Activated CD4-positive, alpha-beta T cell treated with anti-CD3 and anti-CD28 coated beads for 36 hours (primary cell): ENCODE results near the gene THAP9. TPM values are rescaled to one million over a fixed set of nuclear protein-coding genes. Genes with fewer than 3 reads are reported as not detected.
"Not testable (repeated sequence)": the region's sequence is repeated elsewhere in the genome, so short reads cannot be mapped to it uniquely, and the experiment has no call there.

Experiments
- ATAC-seq: fragments of 200-7000 bp; cut with Tn5 transposase; one replicate; pipeline ENCODE4 v1.10.0; 2021; ENCODE audit warnings: mild to moderate bottlenecking, moderate library complexity
- CTCF ChIA-PET: fragments of 350-600 bp; sonication (Branson Sonifier 250); formaldehyde crosslinking; loops from one replicate; lab custom pipeline; 2021; ENCODE audit warnings: antibody characterized with exemption; lab: Charles Lee
- POLR2A ChIA-PET: fragments of 350-600 bp; sonication (Branson Sonifier 250); formaldehyde crosslinking; loops from one replicate; lab custom pipeline; 2021; ENCODE audit warnings: antibody characterized with exemption, inconsistent platforms; lab: Charles Lee
- DNase-seq: peaks from one replicate; pipeline ENCODE4 v3.0.0-alpha.2; 2020
- H3K27ac Mint-ChIP-seq: one replicate; pipeline ENCODE4 v1.8.0; 2021; ENCODE audit warnings: mixed read lengths
- H3K27me3 Mint-ChIP-seq: one replicate; pipeline ENCODE4 v1.8.0; 2021; ENCODE audit warnings: mixed read lengths
- H3K36me3 Mint-ChIP-seq: one replicate; pipeline ENCODE4 v1.8.0; 2021; ENCODE audit warnings: low read depth, mixed read lengths
- H3K4me1 Mint-ChIP-seq: one replicate; pipeline ENCODE4 v1.8.0; 2021; ENCODE audit warnings: mixed read lengths
- H3K4me3 Mint-ChIP-seq: one replicate; pipeline ENCODE4 v1.8.0; 2021; ENCODE audit warnings: mild to moderate bottlenecking, moderate library complexity, mixed read lengths
- H3K9me3 Mint-ChIP-seq: one replicate; pipeline ENCODE4 v1.8.0; 2021; ENCODE audit warnings: low read depth, mixed read lengths
- intact Hi-C, 2 experiments: fragments of 100-400 bp; cut with DNase I in 1 of 2; cut with micrococcal nuclease in 1 of 2; formaldehyde crosslinking; loops; one replicate each; pipeline versions ENCODE4 v1.14.2 to v1.15.1; 2022 to 2024; cut with DNase I, micrococcal nuclease
- total RNA-seq, 2 experiments: library from RNA; stranded (reverse); gene quantifications; one replicate each; pipeline ENCODE4 v1.2.3, GENCODE V29; 2021

Gene THAP9
- total RNA-seq = 1 to 10 TPM; 1.7 to 2.6 TPM

GRCh38 chr4:82900411-82901182 is at the start of gene THAP9:
Gene THAP9 (plus strand): TSS chr4:82900735. CDS start chr4:82900803, 68 bp downstream.
- H3K4me1 Mint-ChIP-seq = peaks cover 39% of the 10 kb centered on the region
- intact Hi-C loops = loop anchor here (1.0 to 10.0 kb wide), 17 partner anchors 9 to 1428 kb away; partner anchors contain the start of genes ENOPH1 (in 2 of the 2), HELQ (in 2 of the 2), HNRNPDL (in 2 of the 2) and SEC31A (in 2 of the 2)
- no peaks in the 10 kb centered on the region for H3K27me3 Mint-ChIP-seq
- H3K27ac Mint-ChIP-seq = no peak within 1 kb of the TSS
- H3K9me3 Mint-ChIP-seq = no peaks in the 10 kb centered on the region
- H3K4me3 Mint-ChIP-seq = no peak within 1 kb of the TSS
- DNase-seq = peak; percentile 99
- H3K36me3 Mint-ChIP-seq = peaks cover 10% of the 10 kb centered on the region
- peak; percentile 92 for ATAC-seq
- POLR2A ChIA-PET = interaction anchor here (0.6 to 2.1 kb wide), 13 partner anchors 9 to 471 kb away, joined by 3 to 14 read pairs (median 4); partner anchors contain the start of genes COPS4, LIN54 and SEC31A
- CTCF ChIA-PET = interaction anchor here (0.6 to 2.2 kb wide), 9 partner anchors 9 to 475 kb away, joined by 3 to 11 read pairs (median 5); no protein-coding TSS in a partner anchor

GRCh38 chr4:82851318-82851717 is 49.2 kb upstream of the THAP9 start:
- ChIA-PET POLR2A (interaction anchor here (0.7 to 0.8 kb wide), 2 partner anchors 37 to 142 kb away, joined by 3 read pairs; no protein-coding TSS in a partner anchor), CTCF (interaction anchor here (0.8 to 3.3 kb wide), 8 partner anchors 9 to 433 kb away, joined by 3 to 20 read pairs (median 6); partner anchors contain the start of gene COQ2)
- no peaks in the 10 kb centered on the region for H3K27me3 Mint-ChIP-seq
- ATAC-seq (no peak), DNase-seq (no peak)
- no peaks in the 10 kb centered on the region for H3K9me3 Mint-ChIP-seq
- intact Hi-C loops = loop anchor here (5.0 kb wide), 2 partner anchors 411 to 431 kb away; partner anchors contain the start of gene COQ2 (in 1 of the 2)
- peaks cover 57% of the 10 kb centered on the region for H3K36me3 Mint-ChIP-seq
- H3K4me3 Mint-ChIP-seq = no peak overlapping the region
- peaks cover 3% of the 10 kb centered on the region for H3K4me1 Mint-ChIP-seq
- H3K27ac Mint-ChIP-seq = peak overlapping the region; percentile 16

DNA sequence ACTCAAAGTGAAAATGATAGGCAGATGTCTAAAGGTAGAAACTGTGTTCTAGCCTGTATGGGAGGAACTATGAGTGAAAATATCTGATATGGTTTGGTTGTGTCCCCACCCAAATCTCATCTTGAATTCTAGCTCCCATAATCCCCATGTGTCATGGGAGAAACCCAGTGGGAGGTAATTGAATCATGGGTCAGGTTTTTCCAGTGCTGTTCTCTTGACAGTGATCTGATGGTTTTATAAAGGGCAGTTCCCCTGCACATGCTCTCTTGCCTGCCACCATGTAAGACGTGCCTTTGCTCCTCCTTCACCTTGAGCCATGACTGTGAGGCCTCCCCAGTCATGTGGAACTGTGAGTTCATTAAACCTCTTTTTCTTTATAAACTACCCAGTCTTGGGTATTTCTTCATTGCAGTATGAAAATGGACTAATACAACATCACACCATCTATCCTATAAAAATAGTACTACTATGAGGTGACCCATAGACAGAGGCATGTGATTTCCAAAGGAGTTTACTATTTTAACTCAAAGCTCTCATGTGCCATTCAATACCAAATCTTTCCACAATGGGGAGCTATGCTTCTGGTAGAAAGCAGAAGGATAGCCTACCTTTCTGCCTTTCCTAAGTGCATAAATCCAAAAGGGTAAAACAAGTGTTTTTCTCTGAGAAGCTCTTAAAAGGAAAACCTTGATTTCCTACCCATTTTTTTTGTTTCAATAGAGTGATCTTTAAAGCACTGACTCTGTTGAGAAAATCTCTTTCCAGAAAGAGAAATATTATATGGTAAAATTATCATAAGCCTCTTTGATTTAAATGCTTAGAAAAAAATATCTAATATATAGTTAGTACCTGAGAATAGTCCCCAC is 48.4 kb upstream of the THAP9 start:
- Mint-ChIP-seq H3K36me3 (peaks cover 55% of the 10 kb centered on the region), H3K4me1 (peaks cover 3% of the 10 kb centered on the region), H3K9me3 (no peaks in the 10 kb centered on the region), H3K27me3 (no peaks in the 10 kb centered on the region), H3K4me3 (no peak overlapping the region), H3K27ac (peak overlapping the region; percentile 73)
- CTCF ChIA-PET = interaction anchor here (0.9 to 3.3 kb wide), 17 partner anchors 10 to 432 kb away, joined by 3 to 20 read pairs (median 4); partner anchors contain the start of genes COPS4, COQ2 and PLAC8
- intact Hi-C loops = loop anchor here (1.0 to 5.0 kb wide), 3 partner anchors 410 to 430 kb away; partner anchors contain the start of gene COQ2 (in 1 of the 2)
- POLR2A ChIA-PET = interaction anchor here (0.7 to 0.8 kb wide), 2 partner anchors 38 to 143 kb away, joined by 3 read pairs; no protein-coding TSS in a partner anchor
- peak; percentile 65 for ATAC-seq
- no peak for DNase-seq

GRCh38 chr4:82852751-82853285 is 47.7 kb upstream of the THAP9 start:
- ChIA-PET CTCF (interaction anchor here (0.9 to 3.3 kb wide), 17 partner anchors 9 to 428 kb away, joined by 3 to 20 read pairs (median 3); partner anchors contain the start of genes COPS4 and PLAC8), POLR2A (no interaction called here)
- Mint-ChIP-seq H3K27ac (no peak overlapping the region), H3K4me1 (peaks cover 3% of the 10 kb centered on the region), H3K36me3 (peaks cover 55% of the 10 kb centered on the region), H3K4me3 (no peak overlapping the region), H3K27me3 (no peaks in the 10 kb centered on the region), H3K9me3 (no peaks in the 10 kb centered on the region)
- intact Hi-C loops = loop anchor here (1.0 to 5.0 kb wide), 3 partner anchors 409 to 429 kb away; partner anchors contain the start of gene COQ2 (in 1 of the 2)
- no peak for ATAC-seq
- no peak for DNase-seq

GRCh38 chr4:82860487-82860886 is 40.0 kb upstream of the THAP9 start:
- H3K27ac Mint-ChIP-seq = not testable (repeated sequence)

GRCh38 chr4:82861529-82861928 is 39.0 kb upstream of the THAP9 start:
- no peaks in the 10 kb centered on the region for H3K27me3 Mint-ChIP-seq
- DNase-seq (no peak), ATAC-seq (no peak)
- H3K4me1 Mint-ChIP-seq = peaks cover 22% of the 10 kb centered on the region
- ChIA-PET POLR2A (no interaction called here), CTCF (interaction anchor here (1.1 to 1.4 kb wide), 4 partner anchors 9 to 123 kb away, joined by 3 to 14 read pairs (median 3); no protein-coding TSS in a partner anchor)
- no peak overlapping the region for H3K27ac Mint-ChIP-seq
- H3K36me3 Mint-ChIP-seq = peaks cover 38% of the 10 kb centered on the region
- no peak overlapping the region for H3K4me3 Mint-ChIP-seq
- no peaks in the 10 kb centered on the region for H3K9me3 Mint-ChIP-seq
- intact Hi-C loops = no loop called here

More at GRCh38 chr4:82860487-82860886, 40.0 kb upstream of the THAP9 start:
- H3K4me3 Mint-ChIP-seq, ATAC-seq, H3K9me3 Mint-ChIP-seq, H3K27me3 Mint-ChIP-seq, DNase-seq, intact Hi-C loops: not testable (repeated sequence)
- Mint-ChIP-seq H3K36me3 (peaks cover 37% of the 10 kb centered on the region), H3K4me1 (peaks cover 13% of the 10 kb centered on the region)
- CTCF ChIA-PET = interaction anchor here (1.2 kb wide), 1 partner anchor 13 kb away, joined by 3 read pairs; no protein-coding TSS in a partner anchor
- POLR2A ChIA-PET = interaction anchor here (0.6 kb wide), 1 partner anchor 62 kb away, joined by 5 read pairs; no protein-coding TSS in a partner anchor

GRCh38 chr4:82864336-82864979 is 36.1 kb upstream of the THAP9 start:
- CTCF ChIA-PET = interaction anchor here (1.4 kb wide), 1 partner anchor 147 kb away, joined by 8 read pairs; no protein-coding TSS in a partner anchor
- POLR2A ChIA-PET = interaction anchor here (0.6 to 1.8 kb wide), 5 partner anchors 8 to 266 kb away, joined by 3 to 6 read pairs (median 5); partner anchors contain the start of gene THAP9
- H3K9me3 Mint-ChIP-seq = no peaks in the 10 kb centered on the region
- no peaks in the 10 kb centered on the region for H3K27me3 Mint-ChIP-seq
- H3K27ac Mint-ChIP-seq = peak overlapping the region; percentile 86
- DNase-seq = peak; percentile 34
- H3K4me3 Mint-ChIP-seq = peak overlapping the region; percentile 12
- peaks cover 43% of the 10 kb centered on the region for H3K36me3 Mint-ChIP-seq
- ATAC-seq = peak; percentile 79
- peaks cover 27% of the 10 kb centered on the region for H3K4me1 Mint-ChIP-seq
- intact Hi-C loops = loop anchor here (1.0 to 2.0 kb wide), 3 partner anchors 26 to 34 kb away; partner anchors contain the start of gene SEC31A (in 2 of the 2)

DNA sequence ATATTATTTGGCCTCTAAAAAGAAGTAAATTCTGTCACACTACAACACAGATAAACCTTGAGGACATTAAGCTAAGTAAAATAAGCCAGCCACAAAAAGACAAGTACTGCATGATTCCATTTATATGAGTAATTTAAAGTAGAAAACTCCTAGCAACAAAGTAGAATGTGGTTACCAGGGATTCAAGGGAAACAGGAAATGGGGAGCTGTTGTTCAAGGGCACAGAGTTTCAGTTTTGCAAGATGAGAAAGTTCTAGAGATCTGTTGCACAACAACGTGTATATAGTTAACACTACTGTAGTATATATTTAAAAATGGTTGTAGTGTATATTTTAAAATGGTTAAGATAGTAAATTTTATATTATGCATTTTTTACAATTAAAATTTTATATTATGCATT is 34.9 kb upstream of the THAP9 start:
- intact Hi-C loops = loop anchor here (1.0 to 2.0 kb wide), 4 partner anchors 25 to 40 kb away; partner anchors contain the start of genes SEC31A (in 1 of the 2) and THAP9 (in 1 of the 2)

DNA sequence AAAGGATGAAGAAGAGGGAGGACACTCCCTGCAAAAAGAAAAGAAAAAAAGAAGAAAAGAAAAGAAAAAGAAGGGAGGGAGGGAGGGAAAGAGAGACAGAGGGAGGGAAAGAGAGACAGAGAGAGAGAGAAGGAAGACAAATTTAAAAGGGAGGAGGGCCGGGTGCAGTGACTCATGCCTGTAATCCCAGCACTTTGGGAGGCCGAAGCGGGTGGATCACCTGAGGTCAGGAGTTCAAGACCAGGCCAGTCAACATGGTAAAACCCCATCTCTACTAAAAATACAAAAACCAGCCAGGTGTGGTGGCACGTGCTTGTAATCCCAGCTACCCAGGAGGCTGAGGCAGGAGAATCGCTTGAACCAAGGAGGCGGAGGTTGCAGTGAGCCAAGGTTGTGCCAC is 34.5 kb upstream of the THAP9 start:
- ChIA-PET POLR2A (interaction anchor here (1.0 to 1.8 kb wide), 3 partner anchors 11 to 35 kb away, joined by 3 to 5 read pairs (median 3); partner anchors contain the start of gene THAP9), CTCF (interaction anchor here (0.8 to 1.4 kb wide), 4 partner anchors 14 to 352 kb away, joined by 3 to 4 read pairs (median 4); partner anchors contain the start of gene THAP9)
- H3K9me3 Mint-ChIP-seq, H3K4me3 Mint-ChIP-seq, intact Hi-C loops, H3K27me3 Mint-ChIP-seq, ATAC-seq: not testable (repeated sequence)
- peak; percentile 25 for DNase-seq
- H3K4me1 Mint-ChIP-seq = peaks cover 27% of the 10 kb centered on the region
- peak overlapping the region; percentile 48 for H3K27ac Mint-ChIP-seq
- peaks cover 51% of the 10 kb centered on the region for H3K36me3 Mint-ChIP-seq

More for the DNA sequence above, 34.9 kb upstream of the THAP9 start:
- no peak overlapping the region for H3K4me3 Mint-ChIP-seq
- peak overlapping the region; percentile 69 for H3K27ac Mint-ChIP-seq
- H3K4me1 Mint-ChIP-seq = peaks cover 27% of the 10 kb centered on the region
- peaks cover 48% of the 10 kb centered on the region for H3K36me3 Mint-ChIP-seq
- peak; percentile 18 for DNase-seq
- POLR2A ChIA-PET = interaction anchor here (0.8 to 1.8 kb wide), 4 partner anchors 12 to 35 kb away, joined by 3 to 6 read pairs (median 4); partner anchors contain the start of gene THAP9
- CTCF ChIA-PET = interaction anchor here (0.7 to 1.4 kb wide), 6 partner anchors 13 to 352 kb away, joined by 3 to 8 read pairs (median 4); partner anchors contain the start of gene THAP9
- no peaks in the 10 kb centered on the region for H3K9me3 Mint-ChIP-seq
- no peaks in the 10 kb centered on the region for H3K27me3 Mint-ChIP-seq
- ATAC-seq = peak; percentile 71
